Neuronal stem cell (in vitro differentiated cells): ENCODE results near the gene SCGB1A1.

Experiments used
- DNase-seq: peaks from one replicate; pipeline ENCODE4 v3.0.0-alpha.2; 2013; ENCODE audit warnings: low spot score
- H2AFZ ChIP-seq: one replicate; pipeline ENCODE4 v1.6.1; 2013; ENCODE audit warnings: mild to moderate bottlenecking, low read length, inconsistent platforms
- H2AK5ac ChIP-seq: 2 replicates; pipeline ENCODE4 v1.6.1; 2013; ENCODE audit warnings: low read depth, mild to moderate bottlenecking, inconsistent platforms, low read length, moderate library complexity, mixed read lengths
- H2BK120ac ChIP-seq: 2 replicates; pipeline ENCODE4 v1.6.1; 2013; ENCODE audit warnings: low read depth, mild to moderate bottlenecking, inconsistent platforms, low read length, moderate library complexity, mixed read lengths
- H2BK12ac ChIP-seq: one replicate; pipeline ENCODE4 v1.6.1; 2013; ENCODE audit warnings: low read length, inconsistent platforms
- H2BK15ac ChIP-seq: 2 replicates; pipeline ENCODE4 v1.6.1; 2013; ENCODE audit warnings: mild to moderate bottlenecking, low read length, inconsistent platforms, mixed read lengths
- H2BK5ac ChIP-seq: one replicate; pipeline ENCODE4 v1.6.1; 2013; ENCODE audit warnings: inconsistent platforms, mild to moderate bottlenecking, low read length, moderate library complexity
- H3K14ac ChIP-seq: one replicate; pipeline ENCODE4 v1.6.1; 2013; ENCODE audit warnings: low read length, inconsistent platforms
- H3K18ac ChIP-seq: 2 replicates; pipeline ENCODE4 v1.6.1; 2013; ENCODE audit warnings: low read length, inconsistent platforms
- H3K23ac ChIP-seq: 2 replicates; pipeline ENCODE4 v1.6.1; 2013; ENCODE audit warnings: low read depth, mild to moderate bottlenecking, mixed read lengths, low read length, inconsistent platforms; ENCODE audit not compliant: poor library complexity
- H3K27ac ChIP-seq: replicated peaks from 3 replicates; pipeline ENCODE4 v1.5.1; 2013; ENCODE audit warnings: low read length, inconsistent platforms
- H3K27me3 ChIP-seq, 3 experiments: 2 replicates each; pipeline ENCODE4 v1.6.1; 2013; ENCODE audit warnings: low read length in 3 of 3, mild to moderate bottlenecking in 2 of 3, inconsistent platforms in 1 of 3, low read depth in 1 of 3, mixed read lengths in 1 of 3, moderate library complexity in 1 of 3; ENCODE audit not compliant: control insufficient read depth in 3 of 3, insufficient read depth in 3 of 3
- H3K36me3 ChIP-seq, 2 donors: replicated peaks in 1 of 2; 2 replicates each; pipeline ENCODE4 v1.6.1; 2013; ENCODE audit warnings: low read length in 2 of 2; ENCODE audit not compliant: control insufficient read depth in 2 of 2, insufficient read depth in 2 of 2
- H3K4ac ChIP-seq: 2 replicates; pipeline ENCODE4 v1.6.1; 2013; ENCODE audit warnings: inconsistent platforms, mild to moderate bottlenecking, low read length, moderate library complexity
- H3K4me1 ChIP-seq, 2 donors: 1 replicate in 1 of 2; 2 replicates in 1 of 2; pipeline ENCODE4 v1.6.1; 2013; ENCODE audit warnings: low read length in 2 of 2, low read depth in 1 of 2; ENCODE audit not compliant: control insufficient read depth in 2 of 2, insufficient read depth in 1 of 2
- H3K4me2 ChIP-seq: one replicate; pipeline ENCODE4 v1.6.1; 2013; ENCODE audit warnings: mild to moderate bottlenecking, low read length, inconsistent platforms; ENCODE audit not compliant: insufficient read depth, poor library complexity, severe bottlenecking
- H3K4me3 ChIP-seq, 2 donors: 2 replicates each; pipeline ENCODE4 v1.5.1; 2013; ENCODE audit warnings: low read length in 2 of 2, mild to moderate bottlenecking in 2 of 2, inconsistent platforms in 1 of 2, moderate library complexity in 1 of 2
- H3K79me1 ChIP-seq: one replicate; pipeline ENCODE4 v1.6.1; 2013; ENCODE audit warnings: low read depth, mild to moderate bottlenecking, inconsistent platforms, low read length, moderate library complexity
- H3K9ac ChIP-seq: one replicate; pipeline ENCODE4 v1.6.1; 2013; ENCODE audit warnings: mild to moderate bottlenecking, low read depth, low read length, inconsistent platforms; ENCODE audit not compliant: poor library complexity
- H3K9me3 ChIP-seq, 2 donors: replicated peaks in 1 of 2; 2 replicates each; pipeline versions ENCODE3 to v1.6.1; 2013; ENCODE audit warnings: low read length in 2 of 2, mild to moderate bottlenecking in 2 of 2, inconsistent platforms in 1 of 2, low read depth in 1 of 2, mixed read lengths in 1 of 2, moderate library complexity in 1 of 2; ENCODE audit not compliant: control insufficient read depth in 2 of 2, insufficient read depth in 1 of 2
- H4K8ac ChIP-seq: one replicate; pipeline ENCODE4 v1.6.1; 2013; ENCODE audit warnings: low read depth, mild to moderate bottlenecking, inconsistent platforms, low read length, moderate library complexity
- H4K91ac ChIP-seq: one replicate; pipeline ENCODE4 v1.6.1; 2013; ENCODE audit warnings: low read length, low read depth, mild to moderate bottlenecking, inconsistent platforms; ENCODE audit not compliant: poor library complexity
- WGBS, 2 donors: extraction: QIAGEN DNeasy Blood & Tissue Kit; methylation state at CpG; one replicate each; pipeline ENCODE4 v1.1.7; 2013; ENCODE audit warnings: missing lambda C conversion rate in 2 of 2, mixed read lengths in 1 of 2; ENCODE audit not compliant: insufficient read length in 2 of 2, insufficient replicate concordance in 1 of 2; ENCODE audit errors: extremely low coverage in 2 of 2; 5-methylcytosine and 5-hydroxymethylcytosine counted together

Gene SCGB1A1

DNA sequence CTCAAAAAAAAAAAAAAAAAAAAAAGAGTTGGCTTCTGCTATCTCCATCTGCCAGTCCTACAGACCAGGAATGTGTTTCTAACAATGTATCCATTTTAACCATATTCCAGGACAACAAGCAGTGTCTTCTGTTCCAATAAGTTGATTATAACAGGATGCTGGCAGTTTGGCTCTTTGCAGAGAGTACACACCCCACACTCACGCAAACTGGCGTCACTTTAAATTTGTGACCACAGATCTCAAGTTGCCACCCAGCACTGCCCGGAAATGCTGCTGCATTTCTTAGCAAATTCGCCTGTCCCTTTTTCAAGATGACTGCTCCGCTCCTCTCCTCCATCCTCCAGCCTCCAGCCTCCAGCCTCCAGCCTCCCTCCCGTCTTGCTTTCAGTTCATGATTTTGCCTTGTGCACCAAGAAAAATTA, 44.3 kb downstream of the SCGB1A1 start:
- no peak overlapping the region for H3K18ac ChIP-seq
- H3K9me3 ChIP-seq, result no peaks in the 10 kb centered on the region
- H3K4me3 ChIP-seq, result no peak overlapping the region
- H2AK5ac ChIP-seq, result no peak overlapping the region
- H3K27ac ChIP-seq, result no peak overlapping the region
- no CpG with 5 or more reads among the region's 6 CpGs for WGBS, 2 donors
- H2BK5ac ChIP-seq, result no peak overlapping the region
- no peak overlapping the region for H3K14ac ChIP-seq
- no peaks in the 10 kb centered on the region for H3K79me1 ChIP-seq
- H2AFZ ChIP-seq, result no peak overlapping the region
- no peak overlapping the region for H3K4me2 ChIP-seq
- H3K36me3 ChIP-seq, result no peaks in the 10 kb centered on the region
- H4K8ac ChIP-seq, result no peak overlapping the region
- H3K23ac ChIP-seq, result no peak overlapping the region
- H2BK12ac ChIP-seq, result no peak overlapping the region
- H4K91ac ChIP-seq, result no peak overlapping the region
- H3K9ac ChIP-seq, result no peak overlapping the region
- H3K4ac ChIP-seq, result no peak overlapping the region
- DNase-seq, result no peak
- H3K4me1 ChIP-seq, result peaks cover 0 to 1% of the 10 kb centered on the region in 2 donors
- H2BK15ac ChIP-seq, result no peak overlapping the region
- H2BK120ac ChIP-seq, result no peak overlapping the region
- H3K27me3 ChIP-seq, result no peaks in the 10 kb centered on the region

DNA sequence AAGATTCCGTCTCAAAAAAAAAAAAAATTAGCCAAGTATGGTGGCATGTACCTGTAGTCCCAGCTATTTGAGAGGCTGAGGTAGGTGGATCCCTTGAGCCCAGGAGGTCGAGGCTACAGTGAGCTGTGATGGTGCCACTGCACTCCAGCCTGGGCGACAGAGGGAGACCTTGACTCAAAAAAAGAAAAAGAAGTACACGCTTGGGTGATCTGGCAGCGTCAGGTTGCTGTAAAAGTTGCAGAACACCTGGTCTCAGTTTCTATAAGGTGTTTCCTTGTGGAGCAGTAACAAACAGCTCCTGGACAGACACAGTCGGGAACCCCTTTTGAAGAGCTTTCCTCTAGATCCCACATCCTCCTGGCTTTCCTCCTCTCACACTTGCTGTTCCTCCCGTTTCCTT, 45.8 kb downstream of the SCGB1A1 start:
- Histone ChIP-seq H3K4ac (no peak overlapping the region), H3K4me2 (no peak overlapping the region), H3K27ac (no peak overlapping the region), H2BK12ac (no peak overlapping the region), H3K27me3 (no peaks in the 10 kb centered on the region), H3K14ac (no peak overlapping the region), H3K9ac (no peak overlapping the region), H3K18ac (no peak overlapping the region), H3K23ac (no peak overlapping the region), H3K36me3 (no peaks in the 10 kb centered on the region), H4K91ac (no peak overlapping the region), H3K9me3 (no peaks in the 10 kb centered on the region), H2BK5ac (no peak overlapping the region), H2AK5ac (no peak overlapping the region), H2BK120ac (no peak overlapping the region), H3K4me3 (no peak overlapping the region), H4K8ac (no peak overlapping the region), H2BK15ac (no peak overlapping the region), H3K79me1 (no peaks in the 10 kb centered on the region), H3K4me1 (peaks cover 0 to 1% of the 10 kb centered on the region in 2 donors), H2AFZ (no peak overlapping the region)
- no CpG with 5 or more reads among the region's 7 CpGs for WGBS, 2 donors
- DNase-seq, result no peak

DNA sequence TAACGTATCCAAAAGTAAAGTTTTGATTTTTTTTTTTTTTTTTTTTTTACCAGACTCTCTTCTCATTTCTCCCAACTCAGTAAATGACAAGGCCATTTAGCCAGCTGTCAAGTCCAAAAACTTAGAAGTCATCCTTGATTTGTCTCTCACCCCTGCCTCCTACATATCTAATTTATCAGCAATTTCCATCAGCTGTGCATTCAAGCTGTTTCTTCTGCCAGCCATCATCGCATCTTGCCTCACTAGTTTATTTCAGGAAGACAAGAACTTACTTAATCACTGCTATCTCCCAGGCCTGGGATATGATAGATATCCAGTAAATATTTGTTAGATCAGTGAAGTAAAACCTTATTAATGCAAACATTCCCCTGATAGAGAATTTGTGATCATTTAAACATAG, 47.6 kb downstream of the SCGB1A1 start:
- no peak overlapping the region for H3K23ac ChIP-seq
- no peaks in the 10 kb centered on the region for H3K9me3 ChIP-seq
- H2AFZ ChIP-seq, result no peak overlapping the region
- H2AK5ac ChIP-seq, result no peak overlapping the region
- H3K27me3 ChIP-seq, result no peaks in the 10 kb centered on the region
- no peak overlapping the region for H2BK5ac ChIP-seq
- H2BK120ac ChIP-seq, result no peak overlapping the region
- no peak overlapping the region for H3K14ac ChIP-seq
- DNase-seq, result no peak
- no peak overlapping the region for H3K4ac ChIP-seq
- no peaks in the 10 kb centered on the region for H3K36me3 ChIP-seq
- no CpG with 5 or more reads among the region's 2 CpGs for WGBS, 2 donors
- no peak overlapping the region for H3K4me2 ChIP-seq
- no peak overlapping the region for H3K18ac ChIP-seq
- H3K79me1 ChIP-seq, result no peaks in the 10 kb centered on the region
- H4K8ac ChIP-seq, result no peak overlapping the region
- H3K27ac ChIP-seq, result no peak overlapping the region
- no peak overlapping the region for H2BK12ac ChIP-seq
- H4K91ac ChIP-seq, result no peak overlapping the region
- no peak overlapping the region for H3K9ac ChIP-seq
- H3K4me3 ChIP-seq, result no peak overlapping the region
- peaks cover 0 to 3% of the 10 kb centered on the region in 2 donors for H3K4me1 ChIP-seq
- no peak overlapping the region for H2BK15ac ChIP-seq

DNA sequence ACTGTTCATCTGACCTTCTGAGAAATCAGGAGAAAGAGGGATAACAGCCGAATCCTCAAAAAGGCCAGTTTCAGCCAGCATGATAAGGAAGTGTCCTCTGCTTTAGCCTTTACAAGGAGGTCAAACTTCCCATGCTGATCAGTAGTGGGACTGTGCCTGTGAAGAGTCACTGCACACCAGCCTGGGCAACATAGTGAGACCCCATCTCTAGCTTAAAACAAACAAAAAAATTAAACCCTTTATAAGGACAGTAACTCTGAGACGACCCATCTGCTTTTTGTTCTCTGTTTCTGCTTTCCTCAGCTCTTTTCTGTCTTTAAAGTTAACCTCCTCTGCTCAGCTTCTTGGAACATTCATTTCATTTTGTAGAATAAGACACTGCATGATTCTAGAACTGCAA, 49.7 kb downstream of the SCGB1A1 start:
- Histone ChIP-seq H2BK5ac (no peak overlapping the region), H2BK120ac (no peak overlapping the region), H2BK12ac (no peak overlapping the region), H3K14ac (no peak overlapping the region), H3K23ac (no peak overlapping the region), H3K27me3 (no peaks in the 10 kb centered on the region), H4K8ac (no peak overlapping the region), H3K27ac (no peak overlapping the region), H3K36me3 (no peaks in the 10 kb centered on the region), H3K79me1 (no peaks in the 10 kb centered on the region), H3K9me3 (no peaks in the 10 kb centered on the region), H2AFZ (no peak overlapping the region), H4K91ac (no peak overlapping the region), H3K4ac (no peak overlapping the region), H3K4me2 (no peak overlapping the region), H2AK5ac (no peak overlapping the region), H3K18ac (no peak overlapping the region), H3K4me3 (no peak overlapping the region), H2BK15ac (no peak overlapping the region), H3K9ac (no peak overlapping the region), H3K4me1 (peaks cover 0 to 7% of the 10 kb centered on the region in 2 donors)
- no peak for DNase-seq
- WGBS, 2 donors, result no CpG with 5 or more reads among the region's 2 CpGs
